Activated naive CD4-positive, alpha-beta T cell treated with anti-CD3 and anti-CD28 coated beads, Interleukin-2, amount 10 ng/mL, durations not matched to agents 7 days and 5 days (primary cell): ENCODE data around the gene KIAA0408.

Experiments used
- CTCF ChIA-PET: fragments of 350-600 bp; sonication (Branson Sonifier 250); formaldehyde crosslinking; loops from one replicate; lab custom pipeline; 2021; ENCODE audit warnings: antibody characterized with exemption; lab: Charles Lee
- DNase-seq: peaks from one replicate; pipeline ENCODE4 v3.0.0-alpha.2; 2020
- H3K27ac Mint-ChIP-seq: one replicate; pipeline ENCODE4 v1.8.0; 2021; ENCODE audit warnings: mild to moderate bottlenecking, moderate library complexity, mixed read lengths
- H3K27me3 Mint-ChIP-seq: one replicate; pipeline ENCODE4 v1.8.0; 2021; ENCODE audit warnings: mild to moderate bottlenecking, mixed read lengths
- H3K36me3 Mint-ChIP-seq: one replicate; pipeline ENCODE4 v1.8.0; 2021; ENCODE audit warnings: mixed read lengths
- H3K4me1 Mint-ChIP-seq: one replicate; pipeline ENCODE4 v1.8.0; 2021; ENCODE audit warnings: mixed read lengths
- H3K4me3 Mint-ChIP-seq: one replicate; pipeline ENCODE4 v1.8.0; 2021; ENCODE audit warnings: mild to moderate bottlenecking, moderate library complexity, mixed read lengths
- H3K9me3 Mint-ChIP-seq: one replicate; pipeline ENCODE4 v1.8.0; 2021; ENCODE audit warnings: mixed read lengths

KIAA0408 gene

DNA sequence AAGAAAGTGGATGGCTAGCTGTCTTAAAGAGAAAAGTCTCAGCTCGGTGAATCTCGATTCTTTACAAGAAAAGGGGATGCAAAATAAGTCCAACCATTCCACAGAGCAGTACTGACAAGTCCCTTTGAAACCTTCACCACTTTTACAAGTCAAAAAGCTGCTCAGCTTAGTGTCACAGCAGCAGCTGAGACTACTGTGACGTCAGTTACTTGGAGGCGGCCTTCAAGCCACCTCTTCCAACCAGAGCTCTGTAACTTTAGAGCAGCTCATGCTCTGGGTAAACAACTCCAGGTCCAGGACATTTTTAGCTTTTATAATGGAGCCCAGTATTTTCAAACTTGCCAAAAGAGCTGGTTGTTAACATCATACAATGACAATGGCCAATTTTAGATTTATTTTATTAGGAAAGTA lies at the start of gene KIAA0408:
Gene KIAA0408 (minus strand): TSS at position 159 of the 411 bp plus-strand sequence. CDS start 5,408 bp downstream, outside the sequence.
- CTCF ChIA-PET = interaction anchor here (5.4 kb wide), 1 partner anchor 81 kb away, joined by 41 read pairs; no protein-coding TSS in a partner anchor
- Mint-ChIP-seq H3K27ac (no peak within 1 kb of the TSS), H3K9me3 (no peaks in the 10 kb centered on the region)

DNA sequence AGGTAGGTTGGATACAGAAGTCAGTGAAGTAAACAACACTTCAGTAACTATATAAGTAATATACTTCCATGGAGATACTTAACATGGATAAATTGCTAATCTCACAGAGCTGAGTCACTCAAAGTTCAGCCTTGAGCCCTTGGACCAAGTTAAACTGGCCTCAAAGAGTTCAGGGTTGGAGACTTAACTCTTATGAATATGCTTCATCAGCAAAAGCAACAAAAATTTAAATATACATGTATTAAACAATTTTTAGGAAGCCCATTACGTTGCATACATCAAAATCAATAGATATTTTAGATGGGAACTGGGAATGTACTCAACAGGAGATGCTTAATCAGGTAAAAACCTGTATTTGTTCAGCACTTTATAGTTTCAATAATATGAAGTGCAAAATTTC lies 47.7 kb upstream of the KIAA0408 start:
- Mint-ChIP-seq H3K27ac (no peak overlapping the region), H3K36me3 (peaks cover 2% of the 10 kb centered on the region), H3K27me3 (no peaks in the 10 kb centered on the region), H3K4me1 (no peaks in the 10 kb centered on the region), H3K9me3 (no peaks in the 10 kb centered on the region), H3K4me3 (no peak overlapping the region)
- no peak for DNase-seq
- CTCF ChIA-PET = interaction anchor here (0.6 to 1.1 kb wide), 2 partner anchors 7 to 42 kb away, joined by 3 read pairs; no protein-coding TSS in a partner anchor

More for the DNA sequence above, at the start of gene KIAA0408:
- no peak within 1 kb of the TSS for H3K4me3 Mint-ChIP-seq
- peaks cover 5% of the 10 kb centered on the region for H3K27me3 Mint-ChIP-seq
- DNase-seq = no peak
- H3K4me1 Mint-ChIP-seq = peaks cover 13% of the 10 kb centered on the region
- H3K36me3 Mint-ChIP-seq = no peaks in the 10 kb centered on the region

DNA sequence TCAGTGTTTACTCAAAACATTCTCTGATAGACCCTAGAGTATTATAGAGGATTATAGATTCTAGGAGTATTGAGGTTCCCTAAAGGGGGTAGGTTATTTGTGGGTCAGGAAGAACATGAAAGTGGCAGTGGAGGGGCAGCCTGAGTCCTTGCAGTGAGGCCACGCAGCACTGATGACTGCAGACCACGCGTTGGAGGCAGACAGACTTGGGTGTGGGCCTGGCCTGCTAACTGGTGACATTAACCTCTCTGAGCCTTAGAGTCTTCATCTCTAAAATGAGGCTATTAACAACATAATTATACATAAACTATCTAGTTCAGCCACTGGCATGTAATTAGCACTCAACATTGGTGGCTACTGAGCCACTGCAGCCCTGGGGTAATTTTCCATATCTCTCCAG lies 43.8 kb upstream of the KIAA0408 start:
- DNase-seq = no peak
- Mint-ChIP-seq H3K4me3 (no peak overlapping the region), H3K27me3 (no peaks in the 10 kb centered on the region), H3K4me1 (no peaks in the 10 kb centered on the region), H3K27ac (no peak overlapping the region), H3K36me3 (no peaks in the 10 kb centered on the region), H3K9me3 (no peaks in the 10 kb centered on the region)
- CTCF ChIA-PET = interaction anchor here (6.6 kb wide), 1 partner anchor 12 kb away, joined by 38 read pairs; no protein-coding TSS in a partner anchor

DNA sequence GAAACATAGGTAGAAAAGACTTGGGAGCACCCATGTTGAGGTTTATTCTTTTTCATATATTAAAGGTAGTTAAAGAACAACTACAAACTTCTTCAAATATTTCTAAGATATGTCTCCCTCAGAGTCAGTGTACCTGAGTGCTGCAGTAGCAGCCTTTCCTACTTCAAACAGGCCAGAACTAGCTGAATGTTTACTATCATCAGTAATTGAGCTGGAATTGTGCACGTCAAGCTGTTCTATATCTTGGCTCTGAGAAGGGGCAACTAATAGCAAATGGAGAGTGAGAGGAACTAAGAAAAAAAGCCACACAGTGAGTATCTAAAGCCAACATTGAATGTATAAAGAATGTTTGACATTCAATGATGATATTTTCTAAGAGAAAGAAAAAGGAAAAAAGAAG lies 38.2 kb upstream of the KIAA0408 start:
- CTCF ChIA-PET = interaction anchor here (6.6 kb wide), 1 partner anchor 17 kb away, joined by 38 read pairs; no protein-coding TSS in a partner anchor
- Mint-ChIP-seq H3K27ac (no peak overlapping the region), H3K27me3 (no peaks in the 10 kb centered on the region), H3K9me3 (no peaks in the 10 kb centered on the region), H3K36me3 (no peaks in the 10 kb centered on the region), H3K4me3 (no peak overlapping the region), H3K4me1 (peaks cover 9% of the 10 kb centered on the region)
- DNase-seq = no peak

DNA sequence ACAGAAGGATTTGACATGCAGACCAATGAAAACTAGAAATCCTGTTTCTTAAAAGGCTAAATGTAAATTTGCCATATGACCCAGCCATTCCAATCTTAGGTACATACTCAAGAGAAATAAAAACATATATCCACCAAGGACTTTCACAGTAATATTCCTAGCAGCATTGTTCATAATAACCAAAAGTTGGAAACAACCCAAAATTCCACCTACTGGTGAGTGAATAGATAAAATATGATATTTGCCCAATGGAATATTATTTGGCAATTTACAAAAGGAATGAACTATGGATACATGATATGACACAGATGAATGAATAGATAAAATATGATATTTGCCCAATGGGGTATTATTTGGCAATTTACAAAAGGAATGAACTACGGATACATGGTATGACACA lies 37.3 kb upstream of the KIAA0408 start:
- H3K9me3 Mint-ChIP-seq = no peaks in the 10 kb centered on the region
- CTCF ChIA-PET = interaction anchor here (1.1 to 6.6 kb wide), 2 partner anchors 12 to 18 kb away, joined by 3 to 38 read pairs; no protein-coding TSS in a partner anchor
- no peaks in the 10 kb centered on the region for H3K27me3 Mint-ChIP-seq
- no peak overlapping the region for H3K4me3 Mint-ChIP-seq
- H3K36me3 Mint-ChIP-seq = no peaks in the 10 kb centered on the region
- no peak for DNase-seq
- H3K27ac Mint-ChIP-seq = no peak overlapping the region
- peaks cover 9% of the 10 kb centered on the region for H3K4me1 Mint-ChIP-seq

DNA sequence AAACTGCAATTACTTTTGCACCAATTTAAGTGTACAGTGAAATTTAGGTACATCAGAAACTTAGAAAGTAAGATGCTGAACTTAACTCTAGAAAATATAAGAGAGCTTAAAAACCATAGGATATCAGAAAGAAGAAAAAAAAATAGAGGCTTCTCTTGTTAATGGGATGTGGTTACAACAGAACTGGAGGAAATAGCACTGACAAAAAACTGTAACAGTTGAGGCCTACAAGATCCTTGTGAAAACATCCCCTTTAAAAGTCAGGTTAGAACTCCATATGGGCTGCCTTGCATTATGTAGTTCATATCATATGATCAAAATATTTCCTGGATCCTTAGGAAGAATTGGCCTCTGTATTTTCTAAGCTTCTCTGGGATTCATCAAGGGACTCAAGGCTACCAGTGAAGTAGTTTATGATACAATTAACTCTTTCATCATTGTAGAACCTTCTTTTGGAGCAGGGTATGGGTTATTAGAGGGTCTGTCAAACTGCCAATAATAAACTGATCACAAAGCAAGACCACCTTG lies 35.1 kb upstream of the KIAA0408 start:
- H3K27ac Mint-ChIP-seq = no peak overlapping the region
- H3K9me3 Mint-ChIP-seq = peaks cover 3% of the 10 kb centered on the region
- CTCF ChIA-PET = interaction anchor here (0.7 to 1.7 kb wide), 5 partner anchors 10 to 194 kb away, joined by 3 to 4 read pairs (median 3); no protein-coding TSS in a partner anchor
- H3K4me1 Mint-ChIP-seq = peaks cover 18% of the 10 kb centered on the region
- DNase-seq = no peak
- no peaks in the 10 kb centered on the region for H3K27me3 Mint-ChIP-seq
- H3K36me3 Mint-ChIP-seq = no peaks in the 10 kb centered on the region
- no peak overlapping the region for H3K4me3 Mint-ChIP-seq

DNA sequence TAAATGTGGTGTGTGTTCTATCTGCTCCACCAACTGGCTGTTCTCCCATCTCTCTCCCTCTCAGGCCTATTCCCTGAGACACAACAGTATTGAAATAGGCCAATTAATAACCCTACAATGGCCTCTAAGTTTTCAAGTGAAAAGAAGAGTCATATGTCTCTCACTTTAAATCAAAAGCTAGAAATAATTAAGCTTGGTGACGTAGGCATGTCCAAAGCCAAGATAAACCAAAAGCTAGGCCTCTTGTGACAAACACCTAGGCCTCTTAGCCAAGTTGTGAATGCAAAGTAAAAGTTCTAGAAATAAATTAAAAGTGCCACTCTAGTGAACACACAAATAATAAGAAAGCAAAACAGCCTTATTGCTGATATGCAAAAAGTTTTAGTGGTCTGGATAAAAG lies 30.1 kb upstream of the KIAA0408 start:
- CTCF ChIA-PET = interaction anchor here (1.2 to 5.5 kb wide), 3 partner anchors 21 to 27 kb away, joined by 3 to 31 read pairs (median 3); no protein-coding TSS in a partner anchor
- peaks cover 21% of the 10 kb centered on the region for H3K36me3 Mint-ChIP-seq
- H3K9me3 Mint-ChIP-seq = peaks cover 6% of the 10 kb centered on the region
- peaks cover 34% of the 10 kb centered on the region for H3K4me1 Mint-ChIP-seq
- no peak overlapping the region for H3K4me3 Mint-ChIP-seq
- H3K27me3 Mint-ChIP-seq = no peaks in the 10 kb centered on the region
- H3K27ac Mint-ChIP-seq = no peak overlapping the region
- DNase-seq = no peak

DNA sequence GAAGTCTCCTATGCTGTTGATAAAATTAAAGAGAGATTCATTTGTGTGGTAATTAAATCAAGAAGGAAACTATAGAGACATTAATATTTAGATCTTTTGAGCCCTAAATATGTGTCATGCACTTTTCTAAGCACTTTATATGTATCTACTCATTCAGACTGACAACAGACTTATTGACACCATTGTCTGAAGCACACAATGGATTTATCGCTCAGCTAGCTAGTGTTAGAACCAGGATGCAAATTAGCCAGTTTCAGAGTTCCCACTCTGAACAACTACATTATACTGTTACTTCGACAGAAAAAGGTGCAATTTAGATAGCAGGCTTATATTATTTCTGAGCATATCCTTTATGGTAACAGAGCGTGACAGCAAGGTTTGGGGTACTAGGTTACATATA lies 27.7 kb upstream of the KIAA0408 start:
- Mint-ChIP-seq H3K4me3 (no peak overlapping the region), H3K36me3 (peaks cover 32% of the 10 kb centered on the region), H3K27ac (no peak overlapping the region), H3K9me3 (peaks cover 11% of the 10 kb centered on the region), H3K4me1 (peaks cover 45% of the 10 kb centered on the region), H3K27me3 (no peaks in the 10 kb centered on the region)
- CTCF ChIA-PET = interaction anchor here (5.5 kb wide), 1 partner anchor 29 kb away, joined by 31 read pairs; no protein-coding TSS in a partner anchor
- DNase-seq = no peak

DNA sequence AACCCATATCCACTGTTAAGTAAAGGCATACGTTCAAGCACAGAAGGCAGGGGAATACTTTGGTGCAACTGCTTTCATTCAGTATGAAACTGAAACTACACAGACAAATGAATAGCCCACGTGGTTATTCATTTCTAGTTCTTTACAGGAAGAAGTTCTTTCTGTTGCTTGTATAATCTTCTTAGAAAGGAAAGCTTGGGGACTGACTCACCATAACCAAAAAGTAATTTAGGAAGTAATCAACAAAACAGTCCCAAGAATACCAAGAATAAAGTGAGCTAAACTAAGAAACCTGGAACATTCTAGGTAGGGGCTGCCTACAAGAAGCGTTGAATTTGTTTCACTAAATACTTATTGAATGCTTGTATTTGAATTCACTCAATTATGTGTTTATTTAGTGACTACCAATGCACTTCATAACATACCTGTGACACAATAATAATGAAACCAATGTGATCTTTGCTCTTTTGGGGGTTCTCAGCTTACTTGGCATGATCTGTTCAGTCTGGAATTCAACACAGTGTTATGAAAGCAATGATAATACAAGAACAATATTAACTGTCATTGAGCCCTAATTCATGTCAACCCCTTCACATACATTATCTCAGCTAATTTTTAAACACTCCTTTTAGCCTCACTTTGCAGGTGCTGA lies 25.1 kb upstream of the KIAA0408 start:
- Mint-ChIP-seq H3K4me3 (peak overlapping the region; percentile 46), H3K4me1 (peaks cover 37% of the 10 kb centered on the region), H3K27me3 (no peaks in the 10 kb centered on the region), H3K36me3 (peaks cover 39% of the 10 kb centered on the region), H3K9me3 (peaks cover 9% of the 10 kb centered on the region), H3K27ac (peak overlapping the region; percentile 91)
- no peak for DNase-seq
- CTCF ChIA-PET = interaction anchor here (0.8 to 4.9 kb wide), 8 partner anchors 9 to 36 kb away, joined by 3 to 47 read pairs (median 3); no protein-coding TSS in a partner anchor

DNA sequence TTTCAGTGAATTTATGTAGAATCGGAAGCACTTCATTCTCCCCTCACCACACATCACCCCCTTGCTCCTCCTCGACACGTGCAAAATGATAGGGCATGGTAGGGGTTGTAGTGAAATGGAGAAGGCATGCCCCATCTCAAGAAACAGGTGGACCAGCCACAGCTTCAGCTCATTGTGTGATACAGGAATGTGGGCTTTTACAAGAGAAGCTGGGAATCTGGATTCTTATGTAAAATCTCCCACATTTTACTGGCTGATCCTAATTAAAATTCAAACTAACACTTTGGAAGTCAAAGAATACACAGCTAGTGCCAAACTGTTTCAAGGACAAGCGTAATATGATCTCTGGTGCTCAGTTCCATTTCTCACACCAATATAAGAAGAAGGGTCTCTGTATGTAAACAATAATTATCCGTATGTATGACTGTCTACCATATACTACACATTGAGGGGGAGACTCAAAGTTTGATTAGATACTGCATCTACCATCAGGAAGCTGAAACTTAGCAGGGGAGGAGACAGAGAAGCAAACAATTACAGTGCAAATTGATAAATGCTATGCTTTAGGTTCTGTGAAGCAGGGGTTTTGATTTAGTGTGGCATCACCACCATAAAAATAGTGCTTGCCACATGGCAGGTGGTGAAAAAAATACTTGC lies 24.3 kb upstream of the KIAA0408 start:
- Mint-ChIP-seq H3K27me3 (no peaks in the 10 kb centered on the region), H3K36me3 (peaks cover 39% of the 10 kb centered on the region), H3K27ac (peak overlapping the region; percentile 91), H3K4me1 (peaks cover 33% of the 10 kb centered on the region), H3K4me3 (peak overlapping the region; percentile 46), H3K9me3 (peaks cover 9% of the 10 kb centered on the region)
- no peak for DNase-seq
- CTCF ChIA-PET = interaction anchor here (0.9 to 4.9 kb wide), 5 partner anchors 16 to 35 kb away, joined by 3 to 47 read pairs (median 4); no protein-coding TSS in a partner anchor

DNA sequence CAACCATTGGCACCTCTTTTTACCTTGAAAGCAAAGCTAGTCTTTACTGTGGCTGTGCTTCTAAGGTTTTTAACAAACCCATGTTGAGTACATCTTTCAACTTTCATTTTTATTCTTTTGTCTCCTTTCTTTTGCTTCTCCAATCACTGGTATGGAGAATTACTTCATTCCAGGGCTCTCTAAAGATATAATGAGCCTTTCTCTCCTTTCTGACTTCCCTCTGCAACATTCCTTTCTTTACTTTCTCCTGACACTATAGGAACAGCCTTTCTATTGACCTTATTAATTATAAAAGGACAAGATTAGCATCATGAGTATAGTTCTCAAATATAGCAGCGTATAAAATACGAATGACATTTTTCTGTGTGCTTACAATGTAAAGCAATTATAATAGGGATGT lies 23.1 kb upstream of the KIAA0408 start:
- Mint-ChIP-seq H3K4me3 (no peak overlapping the region), H3K4me1 (peaks cover 33% of the 10 kb centered on the region), H3K27me3 (no peaks in the 10 kb centered on the region), H3K27ac (peak overlapping the region; percentile 2), H3K9me3 (peaks cover 9% of the 10 kb centered on the region), H3K36me3 (peaks cover 34% of the 10 kb centered on the region)
- CTCF ChIA-PET = interaction anchor here (4.9 kb wide), 1 partner anchor 34 kb away, joined by 47 read pairs; no protein-coding TSS in a partner anchor
- no peak for DNase-seq

DNA sequence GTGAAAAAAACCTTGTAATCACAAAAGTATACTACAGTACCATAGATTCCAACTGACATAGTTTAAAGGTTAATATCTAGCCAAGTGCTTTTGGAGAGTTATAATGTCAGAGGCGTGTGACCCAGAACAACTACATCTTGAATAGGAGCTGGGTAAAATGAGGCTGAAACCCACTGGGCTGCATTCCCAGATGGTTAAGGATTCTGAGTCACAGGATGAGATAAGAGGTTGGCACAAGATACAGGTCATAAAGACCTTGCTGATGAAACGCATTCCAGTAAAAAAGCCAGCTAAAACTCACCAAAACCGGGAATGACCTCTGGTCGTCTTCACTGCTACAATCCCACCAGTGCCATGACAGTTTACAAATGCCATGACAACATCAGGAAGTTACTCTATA lies 22.4 kb upstream of the KIAA0408 start:
- Mint-ChIP-seq H3K9me3 (peaks cover 10% of the 10 kb centered on the region), H3K4me1 (peaks cover 33% of the 10 kb centered on the region), H3K36me3 (peaks cover 36% of the 10 kb centered on the region), H3K27me3 (no peaks in the 10 kb centered on the region), H3K4me3 (no peak overlapping the region), H3K27ac (no peak overlapping the region)
- DNase-seq = no peak
- CTCF ChIA-PET = interaction anchor here (4.9 kb wide), 1 partner anchor 34 kb away, joined by 47 read pairs; no protein-coding TSS in a partner anchor

DNA sequence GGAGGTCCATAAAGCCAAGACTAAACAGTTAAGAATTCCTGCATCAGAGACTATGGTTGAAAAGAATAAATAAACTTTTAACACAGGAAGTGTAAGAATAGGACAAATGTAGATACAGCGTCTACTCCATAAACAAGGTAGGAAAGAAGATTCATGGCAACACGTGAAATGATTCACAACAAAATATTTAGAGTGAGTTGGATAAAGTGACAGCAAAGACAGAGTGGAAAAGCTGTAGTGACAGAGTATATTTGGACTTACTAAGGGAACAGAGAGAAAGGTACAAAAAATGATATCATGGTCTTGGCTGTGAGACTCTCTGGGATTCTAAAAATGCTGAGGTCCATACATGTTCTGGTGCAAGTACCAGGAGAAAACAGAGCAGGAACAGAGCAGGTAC lies 21.9 kb upstream of the KIAA0408 start:
- DNase-seq = no peak
- Mint-ChIP-seq H3K27me3 (peaks cover 1% of the 10 kb centered on the region), H3K4me1 (peaks cover 33% of the 10 kb centered on the region), H3K9me3 (peaks cover 11% of the 10 kb centered on the region), H3K36me3 (peaks cover 40% of the 10 kb centered on the region), H3K27ac (no peak overlapping the region), H3K4me3 (no peak overlapping the region)
- CTCF ChIA-PET = interaction anchor here (1.6 to 4.9 kb wide), 3 partner anchors 14 to 35 kb away, joined by 3 to 47 read pairs (median 4); no protein-coding TSS in a partner anchor

DNA sequence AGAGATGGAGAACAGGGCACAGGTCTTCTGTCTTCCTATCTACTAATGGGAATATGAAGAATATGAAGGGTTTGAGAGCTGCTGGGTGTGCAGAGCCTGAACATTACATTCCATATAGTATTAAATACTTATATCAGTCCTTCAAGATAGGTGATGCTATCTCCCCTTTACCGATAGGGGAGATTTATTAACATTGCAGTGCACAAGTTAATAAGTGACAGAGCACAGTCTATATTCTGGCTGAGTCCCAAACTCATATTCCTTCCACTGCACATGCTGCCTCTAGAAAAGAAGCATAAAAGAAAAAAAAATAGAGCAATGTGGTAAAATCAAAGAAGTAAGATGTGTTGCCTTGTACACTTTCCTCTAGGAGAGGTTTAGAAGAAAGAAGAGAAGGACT lies 18.5 kb upstream of the KIAA0408 start:
- CTCF ChIA-PET = no interaction called here
- H3K9me3 Mint-ChIP-seq = peaks cover 3% of the 10 kb centered on the region
- H3K27me3 Mint-ChIP-seq = peaks cover 11% of the 10 kb centered on the region
- no peak overlapping the region for H3K27ac Mint-ChIP-seq
- H3K4me1 Mint-ChIP-seq = peaks cover 5% of the 10 kb centered on the region
- H3K36me3 Mint-ChIP-seq = peaks cover 22% of the 10 kb centered on the region
- DNase-seq = no peak
- H3K4me3 Mint-ChIP-seq = no peak overlapping the region
